Osteocyte (in vitro differentiated cells): Measurements from ENCODE around the gene R3HDM4. TPM values are rescaled to one million over a fixed set of nuclear protein-coding genes. Genes with fewer than 3 reads are reported as not detected.
A peak's percentile ranks its signal among the peaks of the same experiment; 100 is the strongest.

Source experiments
- DNase-seq: peaks from one replicate; pipeline ENCODE4 v3.0.0; 2021; ENCODE audit warnings: mixed read lengths; ENCODE audit not compliant: unreplicated experiment; ENCODE audit errors: extremely low spot score
- H3K27ac Mint-ChIP-seq: one replicate; pipeline ENCODE4 v1.8.0; 2021; ENCODE audit warnings: mild to moderate bottlenecking, mixed read lengths; ENCODE audit not compliant: unreplicated experiment
- H3K27me3 Mint-ChIP-seq: one replicate; pipeline ENCODE4 v1.8.0; 2021; ENCODE audit warnings: mixed read lengths; ENCODE audit not compliant: unreplicated experiment
- H3K36me3 Mint-ChIP-seq: one replicate; pipeline ENCODE4 v1.8.0; 2021; ENCODE audit warnings: mixed read lengths; ENCODE audit not compliant: unreplicated experiment
- H3K4me1 Mint-ChIP-seq: one replicate; pipeline ENCODE4 v1.8.0; 2021; ENCODE audit warnings: mixed read lengths; ENCODE audit not compliant: unreplicated experiment
- H3K4me3 Mint-ChIP-seq: one replicate; pipeline ENCODE4 v1.8.0; 2021; ENCODE audit warnings: mild to moderate bottlenecking, moderate library complexity, mixed read lengths; ENCODE audit not compliant: unreplicated experiment
- H3K9me3 Mint-ChIP-seq: one replicate; pipeline ENCODE4 v1.8.0; 2021; ENCODE audit warnings: mixed read lengths; ENCODE audit not compliant: unreplicated experiment
- CTCF ChIP-seq: fragments of 200-600 bp; sonication (generic); IDR thresholded peaks from 2 replicates; pipeline ENCODE4 v1.5.0; 2021; ENCODE audit warnings: antibody characterized with exemption, mild to moderate bottlenecking, moderate library complexity
- total RNA-seq: library from RNA; stranded (reverse); gene quantifications from 2 replicates; pipeline ENCODE4 v1.2.1, GENCODE V29; 2021

Gene R3HDM4
- total RNA-seq, 1 donor from 2014 or later: 63.5 TPM

GRCh38 chr19:919199-920050 lies 6.4 kb upstream of the R3HDM4 start:
- H3K4me1 Mint-ChIP-seq: peaks cover 16% of the 10 kb centered on the region
- peaks cover 10% of the 10 kb centered on the region for H3K27me3 Mint-ChIP-seq
- no peaks in the 10 kb centered on the region for H3K9me3 Mint-ChIP-seq
- no peaks in the 10 kb centered on the region for H3K36me3 Mint-ChIP-seq
- DNase-seq: no peak
- no peak overlapping the region for H3K27ac Mint-ChIP-seq
- no peak overlapping the region for H3K4me3 Mint-ChIP-seq
- no peak for TF ChIP-seq CTCF

DNA sequence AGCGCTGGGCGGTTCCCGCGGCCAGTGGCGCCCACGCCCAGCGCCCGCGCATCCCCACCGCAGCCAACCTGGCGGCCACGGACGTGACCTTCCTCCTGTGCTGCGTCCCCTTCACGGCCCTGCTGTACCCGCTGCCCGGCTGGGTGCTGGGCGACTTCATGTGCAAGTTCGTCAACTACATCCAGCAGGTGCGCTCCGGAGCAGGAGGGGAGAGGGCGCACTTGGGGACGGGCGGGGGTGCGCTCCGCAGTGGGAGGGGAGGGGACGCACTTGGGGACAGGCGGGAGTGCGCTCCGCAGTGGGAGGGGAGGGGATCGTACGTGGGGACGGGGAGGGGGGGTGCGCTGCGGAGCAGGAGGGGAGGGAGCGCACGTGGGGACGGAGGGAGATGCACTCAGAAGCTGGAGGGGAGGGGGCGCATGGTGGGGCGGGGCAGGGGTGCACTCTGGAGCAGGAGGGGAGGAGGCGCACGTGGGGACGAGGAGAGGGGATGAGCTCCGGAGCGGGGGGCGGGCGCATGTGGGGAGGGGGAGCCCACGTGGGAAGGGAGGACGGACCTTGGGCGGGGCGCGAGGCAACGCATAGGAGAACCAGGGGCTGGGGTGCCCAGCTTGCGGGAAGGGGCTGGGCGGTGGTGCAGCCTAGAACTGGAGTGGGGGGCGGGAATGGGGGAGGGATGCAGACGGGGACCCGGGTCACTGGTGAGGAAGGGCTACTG lies 5.6 kb upstream of the R3HDM4 start:
- Mint-ChIP-seq H3K27ac (no peak overlapping the region), H3K36me3 (no peaks in the 10 kb centered on the region), H3K4me3 (no peak overlapping the region), H3K27me3 (peaks cover 10% of the 10 kb centered on the region), H3K9me3 (no peaks in the 10 kb centered on the region), H3K4me1 (peaks cover 14% of the 10 kb centered on the region)
- TF ChIP-seq CTCF: no peak
- DNase-seq: no peak

DNA sequence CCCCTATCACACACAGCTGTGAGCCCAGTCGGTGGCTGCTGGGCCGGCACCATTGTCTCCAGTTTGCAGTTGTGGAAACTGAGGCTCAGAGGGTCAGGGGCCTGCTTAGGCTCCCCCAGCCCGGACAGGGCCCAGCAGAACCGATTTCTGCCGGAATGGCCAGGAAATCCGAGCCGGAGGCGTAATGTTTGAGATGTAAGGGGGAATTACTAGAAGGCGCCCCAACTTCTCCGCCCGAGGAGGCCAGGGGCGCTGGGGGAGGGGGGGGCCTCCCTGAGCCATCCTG lies 5.1 kb upstream of the R3HDM4 start:
- H3K9me3 Mint-ChIP-seq: no peaks in the 10 kb centered on the region
- H3K27ac Mint-ChIP-seq: no peak overlapping the region
- no peak overlapping the region for H3K4me3 Mint-ChIP-seq
- TF ChIP-seq CTCF: no peak
- H3K27me3 Mint-ChIP-seq: peaks cover 10% of the 10 kb centered on the region
- H3K36me3 Mint-ChIP-seq: no peaks in the 10 kb centered on the region
- peaks cover 14% of the 10 kb centered on the region for H3K4me1 Mint-ChIP-seq
- no peak for DNase-seq

DNA sequence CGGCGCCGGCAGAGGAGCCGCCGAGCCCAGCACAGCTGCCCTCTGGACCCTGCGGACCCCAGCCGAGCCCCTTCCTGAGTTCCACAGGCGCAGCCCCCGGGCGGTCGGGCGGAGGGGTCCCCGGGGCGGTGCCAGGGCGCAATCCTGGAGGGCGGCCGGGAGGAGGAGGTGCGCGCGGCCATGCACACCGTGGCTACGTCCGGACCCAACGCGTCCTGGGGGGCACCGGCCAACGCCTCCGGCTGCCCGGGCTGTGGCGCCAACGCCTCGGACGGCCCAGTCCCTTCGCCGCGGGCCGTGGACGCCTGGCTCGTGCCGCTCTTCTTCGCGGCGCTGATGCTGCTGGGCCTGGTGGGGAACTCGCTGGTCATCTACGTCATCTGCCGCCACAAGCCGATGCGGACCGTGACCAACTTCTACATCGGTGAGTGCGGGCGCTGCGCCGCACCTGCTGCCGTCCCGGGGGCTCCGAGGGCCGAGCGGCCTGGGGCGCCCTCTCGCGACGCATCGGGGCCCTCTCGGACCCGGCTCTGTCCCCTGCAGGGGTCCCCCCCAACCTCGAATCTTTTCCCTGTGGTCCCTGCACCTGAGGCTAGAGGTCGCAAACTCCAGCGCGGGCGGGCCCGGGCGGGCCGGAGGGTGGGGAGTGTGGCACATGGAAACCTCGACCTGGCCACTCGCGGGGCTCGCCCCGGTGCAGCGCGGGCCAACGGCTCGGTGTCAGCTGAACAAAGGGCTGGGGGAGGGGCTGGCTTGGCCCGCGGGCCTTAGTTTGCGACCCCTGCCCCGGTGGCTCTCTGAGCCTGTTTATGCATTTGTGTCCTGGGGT lies 4.5 kb upstream of the R3HDM4 start, which contains the start of gene KISS1R:
Gene KISS1R (plus strand): TSS at position 11 of the 829 bp plus-strand sequence. CDS start 170 bp downstream, at position 181.
- Mint-ChIP-seq H3K4me3 (no peak within 1 kb of the TSS), H3K27ac (no peak within 1 kb of the TSS), H3K27me3 (peaks cover 10% of the 10 kb centered on the region), H3K9me3 (no peaks in the 10 kb centered on the region), H3K36me3 (no peaks in the 10 kb centered on the region), H3K4me1 (peaks cover 14% of the 10 kb centered on the region)
- TF ChIP-seq CTCF: peak; percentile 61
- no peak for DNase-seq
